NOMO-1 treated with dmso at 0.1 percent for 144 hours (cell line): ENCODE results near the gene NSD2.
A peak's percentile ranks its signal among the peaks of the same experiment; 100 is the strongest.
"Not testable (repeated sequence)": the region's sequence is repeated elsewhere in the genome, so short reads cannot be mapped to it uniquely, and the experiment has no call there.

Experiments
- DNase-seq: peaks from one replicate; lab custom pipeline; 2025; ENCODE audit not compliant: unreplicated experiment; lab: John Stamatoyannopoulos, UW

Gene NSD2

GRCh38 chr4:1841887-1842210 lies 29.3 kb upstream of the NSD2 start:
- no peak for DNase-seq

DNA sequence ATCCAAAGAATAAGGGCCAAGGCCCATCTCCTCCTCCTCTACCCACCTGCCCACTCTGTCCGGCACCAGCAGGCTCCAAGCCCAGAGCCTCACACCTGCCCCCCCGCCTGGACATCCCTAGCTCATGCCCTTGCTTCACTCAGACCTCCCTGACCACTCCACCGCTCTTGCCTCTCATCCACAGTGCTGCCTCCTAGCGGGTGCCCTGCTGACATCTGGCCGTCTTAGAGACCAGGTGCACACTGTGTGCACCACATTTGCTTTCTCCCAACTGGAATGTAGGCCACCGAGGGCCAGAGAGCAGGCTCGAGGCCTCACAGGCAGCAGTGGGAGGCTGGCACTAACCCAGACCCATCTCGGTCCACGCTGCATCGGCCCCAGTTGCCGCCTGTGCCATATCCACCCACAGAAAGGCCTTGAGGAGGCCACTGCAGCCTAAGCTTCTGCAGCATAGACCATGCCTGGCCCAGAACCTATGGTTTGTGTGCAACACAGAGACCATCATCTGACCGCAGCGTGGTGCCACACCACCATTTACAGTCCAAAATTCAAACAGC lies 28.8 kb upstream of the NSD2 start:
- DNase-seq = no peak

GRCh38 chr4:1842993-1843448 lies 28.2 kb upstream of the NSD2 start:
- no peak for DNase-seq

DNA sequence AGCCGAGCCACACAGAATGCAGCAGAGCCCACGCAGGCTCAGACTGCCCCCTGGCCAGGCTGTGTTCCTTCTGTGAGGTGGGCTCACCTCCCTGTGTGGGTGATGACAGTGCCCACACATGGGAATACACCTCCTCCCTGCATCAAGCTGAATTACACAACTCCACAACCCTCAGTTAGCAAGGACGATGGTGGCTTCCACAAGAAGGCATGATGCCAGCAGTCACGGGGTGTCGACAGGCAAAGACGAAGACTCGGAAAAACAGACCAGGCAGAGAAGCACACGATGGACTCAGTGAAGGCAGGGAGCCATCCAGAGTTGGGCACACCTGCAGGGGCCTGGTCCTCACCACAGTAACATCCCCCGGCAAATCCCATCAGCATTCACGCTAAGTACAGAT lies 27.3 kb upstream of the NSD2 start:
- no peak for DNase-seq

GRCh38 chr4:1844618-1845017 lies 26.6 kb upstream of the NSD2 start:
- not testable (repeated sequence) for DNase-seq

- DNase-seq = no peak
Measured at GRCh38 chr4:1846580-1846979, 24.6 kb upstream of the NSD2 start.

DNA sequence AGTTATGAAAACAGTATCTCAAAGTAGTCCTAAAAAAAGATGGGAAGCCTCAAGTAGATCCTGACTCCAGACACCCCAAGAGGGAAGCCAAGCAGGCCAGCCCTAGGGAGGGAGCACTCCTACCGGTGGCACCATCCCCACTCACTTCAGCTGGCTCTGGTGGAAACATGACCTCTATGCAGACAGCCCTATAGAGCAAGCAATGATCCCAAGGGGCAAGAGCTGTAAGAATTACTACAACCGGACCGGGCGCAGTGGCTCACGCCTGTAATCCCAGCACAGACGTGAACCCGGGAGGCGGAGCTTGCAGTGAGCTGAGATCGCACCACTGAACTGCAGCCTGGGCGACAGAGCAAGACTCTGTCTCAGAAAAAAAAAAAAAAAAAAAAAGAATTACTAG lies 20.9 kb upstream of the NSD2 start:
- no peak for DNase-seq

DNA sequence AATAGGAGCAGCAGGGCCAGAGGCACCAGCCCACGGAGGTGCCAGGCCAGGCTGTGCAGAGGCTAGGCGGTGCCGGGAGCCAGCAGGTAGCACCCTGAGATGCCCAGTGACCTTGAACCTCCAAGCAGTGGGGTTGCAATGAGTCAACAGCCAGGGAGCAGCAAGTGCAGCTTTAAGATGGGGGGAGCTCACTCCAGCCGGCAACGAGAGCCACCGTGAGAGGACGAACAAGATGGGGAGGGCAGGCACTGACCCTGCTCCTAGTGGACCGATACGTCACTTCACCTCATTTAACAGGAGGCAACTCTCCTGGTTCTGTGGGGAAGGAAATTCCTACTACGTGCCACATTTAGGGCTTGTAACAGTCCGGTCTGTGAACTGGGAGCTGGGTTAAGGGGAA lies 20.0 kb upstream of the NSD2 start:
- no peak for DNase-seq

DNA sequence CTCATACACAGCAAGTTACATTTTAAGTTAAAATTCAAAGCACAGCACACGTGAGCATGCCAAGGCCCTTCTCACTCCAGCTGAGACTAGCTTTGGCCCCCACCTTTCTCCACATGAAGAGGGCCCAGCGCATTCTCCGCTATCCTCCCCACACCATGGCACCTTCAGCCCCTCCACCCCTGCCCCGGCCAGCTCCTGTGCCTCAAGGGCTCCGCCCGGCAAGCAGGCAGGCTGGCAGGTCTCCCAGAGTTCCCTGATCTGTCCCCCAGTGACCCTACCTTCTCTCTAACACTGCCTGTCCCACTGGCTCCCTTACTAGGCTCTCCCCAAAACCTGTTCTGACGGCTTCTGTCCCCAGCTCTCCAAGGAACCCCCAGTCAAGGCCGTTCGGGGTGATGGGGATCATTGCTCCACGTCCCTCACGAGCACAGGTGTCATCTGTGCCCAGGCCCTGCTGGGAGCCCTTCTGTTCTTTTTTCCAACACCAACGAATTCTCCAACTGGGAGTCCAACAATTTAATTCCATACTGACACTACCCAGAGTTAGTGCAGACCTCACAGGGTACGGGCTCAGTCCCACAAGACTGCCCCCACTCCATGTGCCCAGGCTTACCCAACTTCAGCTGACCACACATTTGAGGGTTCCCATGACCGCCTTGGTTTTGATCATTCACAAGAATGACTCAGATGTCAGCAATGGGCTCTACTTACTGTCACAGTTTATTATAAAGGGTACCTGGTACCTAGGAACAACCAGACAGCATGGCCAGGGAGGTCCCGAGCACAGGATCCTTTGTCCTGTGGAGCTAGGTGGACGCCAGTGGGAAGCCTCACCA lies 19.4 kb upstream of the NSD2 start:
- no peak for DNase-seq

DNA sequence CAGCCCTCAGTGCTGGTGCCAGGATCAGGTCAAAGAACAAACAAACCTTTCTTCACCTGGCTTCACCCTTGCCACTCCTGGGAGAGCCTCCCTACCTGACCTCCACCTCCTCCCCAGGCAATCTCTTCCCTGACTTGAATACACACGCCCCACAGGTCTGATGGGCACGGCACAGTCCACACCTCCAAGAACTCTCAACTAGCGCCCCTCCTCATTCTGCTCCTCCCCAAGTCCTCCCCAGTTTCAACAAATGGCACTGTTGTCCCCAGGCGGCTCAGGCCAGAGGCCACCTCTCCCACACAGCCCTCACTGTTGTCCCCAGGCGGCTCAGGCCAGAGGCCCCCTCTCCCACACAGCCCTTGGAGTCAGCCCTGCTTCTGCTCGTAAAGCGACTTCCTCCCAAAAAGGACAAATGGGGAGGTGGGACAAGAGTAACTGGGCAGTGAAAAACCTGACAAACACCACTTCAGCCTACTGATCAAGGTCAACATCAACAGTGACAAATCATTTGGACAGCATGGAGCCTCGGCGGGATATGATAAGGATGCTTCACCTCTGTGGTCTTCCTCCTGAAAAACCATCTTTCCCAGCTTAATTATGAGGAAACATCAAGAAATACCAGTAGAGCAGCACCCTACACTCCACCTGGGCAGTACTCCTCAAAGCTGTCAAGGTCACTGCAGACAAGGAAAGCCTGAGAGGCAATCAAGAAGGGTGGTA lies 18.1 kb upstream of the NSD2 start:
- no peak for DNase-seq

- no peak for DNase-seq
Measured at GRCh38 chr4:1854752-1855151, 16.4 kb upstream of the NSD2 start.

DNA sequence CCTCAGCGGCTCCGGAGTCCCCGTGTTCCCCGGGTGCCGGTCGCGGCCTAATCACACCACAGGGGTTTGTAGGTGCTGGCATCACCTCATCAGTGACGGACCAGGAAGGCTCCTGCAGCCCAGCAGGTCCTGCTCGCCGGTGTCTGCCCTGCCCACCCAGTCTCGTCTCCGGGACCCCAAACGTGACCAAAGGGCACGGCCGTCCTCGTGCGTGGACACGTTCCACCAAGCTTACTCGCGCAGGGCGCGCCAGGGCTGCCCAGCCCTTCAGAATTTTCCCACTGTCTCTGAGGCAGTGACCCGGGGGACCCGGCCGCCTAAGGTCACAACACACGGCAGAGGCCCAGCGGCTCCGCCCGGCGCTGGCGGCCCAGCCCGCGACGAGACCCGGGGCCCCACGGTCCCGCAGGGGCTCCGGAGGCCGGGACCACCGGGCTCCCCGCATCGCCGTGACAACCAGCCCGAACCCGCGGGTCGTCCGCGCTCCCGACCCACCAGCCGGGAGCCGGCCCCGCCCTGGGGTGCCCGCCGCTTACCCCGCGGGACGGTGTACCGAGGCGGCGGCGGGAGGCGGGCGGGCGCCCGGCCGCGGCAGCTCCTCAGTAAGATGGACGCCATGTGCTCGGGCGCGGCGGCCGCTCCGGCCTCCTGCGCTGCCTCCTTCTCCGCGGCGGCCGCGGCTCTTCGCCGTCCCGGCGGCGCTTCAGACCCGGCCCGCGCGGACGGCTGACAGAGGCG lies 15.7 kb upstream of the NSD2 start:
- DNase-seq = no peak

DNA sequence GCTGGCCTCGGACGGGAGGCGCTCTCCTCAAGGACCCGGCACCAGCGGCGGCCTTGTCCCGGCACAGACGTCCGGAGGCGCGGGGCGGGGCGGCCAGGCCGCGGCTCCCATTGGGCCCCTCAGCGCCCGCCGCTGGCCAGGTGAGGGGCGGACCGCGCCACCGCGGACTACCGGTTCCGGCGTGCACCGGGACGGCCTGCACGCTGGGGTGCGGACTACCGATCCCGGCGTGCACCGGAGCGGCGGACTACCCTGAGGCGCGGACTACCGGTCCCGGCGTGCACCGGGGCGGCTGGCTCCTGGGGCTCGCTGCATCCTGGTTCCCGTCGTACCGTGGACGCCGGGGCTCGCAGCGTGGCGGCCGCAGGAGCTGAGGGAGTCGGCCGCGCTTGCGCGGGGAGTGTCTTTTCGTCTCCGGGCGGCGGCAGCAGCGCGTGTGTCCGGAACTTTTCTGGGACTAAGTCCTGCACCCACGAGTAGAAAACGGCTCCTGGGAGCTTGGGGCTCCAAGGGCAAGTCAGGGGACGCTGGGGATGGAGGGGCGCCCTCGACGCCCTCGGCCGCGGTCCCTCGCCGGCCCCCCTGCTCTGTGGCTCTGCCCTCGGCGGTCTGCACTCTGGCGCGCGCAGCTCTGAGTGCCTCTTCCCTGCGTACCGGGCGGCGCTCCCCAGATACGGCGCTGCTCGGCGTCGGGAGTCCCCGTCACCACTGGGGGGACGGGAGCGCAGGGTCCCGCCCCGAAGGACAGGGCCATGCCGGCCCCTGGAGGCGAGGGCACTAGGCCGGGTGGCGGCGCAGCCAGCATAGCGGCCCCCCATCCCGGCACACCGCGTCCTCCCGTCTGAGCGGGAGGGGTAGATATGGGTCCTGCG lies 14.9 kb upstream of the NSD2 start, which contains the start of gene LETM1:
TSS of gene LETM1 (minus strand) at position 86 of the 872 bp plus-strand sequence. CDS start 206 bp downstream, outside the sequence.
- peak; percentile 91 for DNase-seq

DNA sequence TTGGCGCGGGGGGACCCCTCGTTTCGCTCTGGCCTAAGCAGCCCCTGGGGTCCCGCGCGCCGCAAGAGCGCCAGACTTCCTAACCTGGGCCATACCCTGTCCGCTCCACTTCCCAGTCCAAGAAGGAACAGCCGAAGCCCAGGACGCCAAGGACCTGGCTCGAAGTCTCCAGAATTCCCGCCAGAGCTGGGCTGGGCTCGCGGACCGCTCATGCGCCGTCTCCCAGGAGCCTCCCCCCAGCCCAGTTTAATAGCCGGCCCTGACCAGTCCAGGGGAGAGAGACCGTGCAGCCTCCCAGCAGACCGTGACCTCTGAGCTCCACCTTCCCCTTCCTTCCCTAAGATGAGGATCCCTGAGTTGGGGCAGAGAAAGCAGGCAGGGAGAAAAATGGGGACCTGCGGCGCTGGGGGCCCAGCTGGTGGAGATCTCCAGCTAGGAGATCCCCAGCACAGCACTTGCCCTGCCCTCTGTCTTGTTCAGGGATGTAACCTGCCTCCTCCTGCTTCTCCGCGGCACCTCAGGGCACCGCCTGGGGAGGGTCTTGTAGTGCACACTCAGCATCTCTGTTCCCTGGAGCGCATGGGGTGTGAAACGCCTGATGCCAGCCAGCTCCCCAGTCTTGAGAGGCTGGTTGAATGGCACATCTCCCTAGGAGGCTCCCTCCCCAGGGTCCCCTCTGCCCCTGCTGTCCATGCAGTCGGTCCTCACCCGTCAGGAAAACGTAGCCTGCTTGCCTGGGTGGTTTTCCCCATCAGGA lies 14.1 kb upstream of the NSD2 start:
- no peak for DNase-seq

DNA sequence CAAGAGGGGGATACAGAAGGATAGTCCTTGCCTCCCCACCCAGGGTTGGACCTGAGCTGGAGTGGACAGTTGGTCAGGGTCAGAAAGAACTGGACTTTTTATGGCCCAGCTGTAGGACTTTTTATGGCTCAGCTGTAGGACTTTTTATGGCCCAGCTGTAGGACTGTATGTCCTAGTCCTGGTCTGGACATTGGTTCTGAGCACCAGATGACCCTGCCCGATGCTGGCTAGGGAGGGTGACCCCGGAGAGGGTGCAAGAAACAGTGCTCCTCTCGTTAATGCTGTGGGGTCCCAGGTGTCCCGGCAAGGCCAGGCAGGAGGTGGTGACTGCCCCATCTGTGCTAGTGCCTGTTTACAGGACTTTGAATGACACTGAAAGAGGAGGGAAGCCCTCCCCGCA lies 13.3 kb upstream of the NSD2 start:
- DNase-seq = no peak

DNA sequence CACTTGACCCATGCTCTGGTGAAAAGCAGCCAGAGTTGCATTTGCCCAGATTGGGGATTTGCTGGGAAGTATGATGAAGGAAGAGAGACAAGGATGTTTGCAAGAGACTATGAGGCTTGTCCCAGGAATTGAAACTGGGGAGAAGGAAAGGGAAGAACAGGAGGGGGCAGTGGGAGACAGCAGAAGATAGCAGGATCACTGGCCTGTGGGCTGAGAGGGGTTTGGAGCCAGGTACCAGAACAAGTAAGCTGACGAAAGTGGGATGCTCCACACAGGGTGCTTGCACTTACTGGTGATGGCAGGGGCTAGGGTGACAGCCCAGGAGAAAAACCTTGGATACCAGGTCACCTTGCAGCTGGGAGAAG lies 11.8 kb upstream of the NSD2 start:
- no peak for DNase-seq

DNA sequence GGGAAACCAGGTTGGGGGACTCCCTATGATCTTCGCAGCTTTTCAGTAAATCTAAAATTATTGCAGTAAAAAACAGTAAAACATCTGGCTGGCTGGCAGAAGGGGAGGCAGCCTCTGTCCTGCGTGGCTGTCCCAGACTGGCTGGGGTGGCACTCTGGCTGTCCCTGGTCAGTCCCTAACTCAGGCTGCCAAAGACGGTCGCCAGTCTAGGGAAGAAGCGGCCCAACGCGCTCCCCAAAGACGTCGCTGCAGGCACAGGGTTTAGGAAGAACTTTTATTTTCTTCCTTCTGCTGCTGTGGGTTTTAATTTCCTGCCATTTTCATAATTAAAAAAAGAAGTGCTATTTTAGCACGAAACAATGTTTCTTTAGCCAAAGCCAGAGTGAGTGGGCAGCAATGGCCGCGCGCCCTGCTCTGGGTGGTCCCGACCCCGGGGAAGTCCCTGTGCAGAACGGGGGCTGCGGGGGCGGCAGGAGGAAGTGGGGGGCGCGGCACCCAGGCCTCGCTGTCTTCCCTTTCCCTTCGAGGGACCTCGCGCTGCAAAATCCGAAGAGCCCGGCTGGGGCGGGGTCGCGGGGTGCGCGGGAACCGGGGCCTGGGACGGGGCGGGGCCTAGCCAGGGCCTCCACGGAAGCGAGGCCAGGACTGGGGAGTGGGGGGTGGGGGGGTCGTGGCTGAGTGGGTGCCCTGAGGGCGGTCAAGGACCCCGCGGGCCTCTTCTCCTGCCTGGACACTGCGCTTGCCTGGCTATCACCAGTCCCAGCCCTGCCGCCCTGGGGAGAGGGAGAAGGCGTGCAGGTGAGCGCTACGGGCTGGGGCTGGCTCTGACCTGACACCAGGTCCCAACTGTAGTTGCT lies 8.9 kb upstream of the NSD2 start:
- no peak for DNase-seq

DNA sequence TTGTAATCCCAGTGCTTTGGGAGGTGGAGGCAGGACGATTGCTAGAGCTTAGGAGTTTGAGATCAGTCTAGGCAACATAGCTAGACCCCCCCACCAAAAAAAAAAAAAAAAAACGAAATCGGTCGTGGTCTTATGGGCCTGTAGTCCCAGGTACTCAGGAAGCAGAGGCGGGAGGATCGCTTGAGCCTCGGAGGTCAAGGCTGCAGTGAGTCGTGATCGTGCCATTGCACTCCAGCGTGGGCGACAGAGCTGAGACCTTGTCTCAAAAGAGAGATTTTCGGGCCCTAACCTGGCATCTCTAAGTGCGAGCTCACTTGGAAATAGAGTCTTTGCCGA lies 8.3 kb upstream of the NSD2 start:
- no peak for DNase-seq
